SK-N-MC (cell line): ENCODE measurements around the gene OPA3.

ENCODE experiments used
- DNase-seq: peaks from one replicate; pipeline ENCODE4 v3.0.0-alpha.2; 2011; ENCODE audit warnings: low read depth, low spot score
- H3K27ac ChIP-seq: fragments of 200-600 bp; sonication (generic); 2 replicates; pipeline ENCODE4 v1.5.1; 2016; ENCODE audit warnings: mixed run types
- H3K36me3 ChIP-seq: fragments of 200-600 bp; sonication (generic); 2 replicates; pipeline ENCODE4 v1.6.1; 2017; ENCODE audit warnings: antibody characterized with exemption, low read length, mixed read lengths; ENCODE audit not compliant: insufficient read depth
- H3K4me3 ChIP-seq: fragments of 200-600 bp; sonication (generic); 2 replicates; pipeline ENCODE4 v1.5.1; 2016
- H3K9ac ChIP-seq: fragments of 200-600 bp; sonication (generic); 2 replicates; pipeline ENCODE4 v1.8.0; 2017; ENCODE audit warnings: mixed run types, mixed read lengths; ENCODE audit not compliant: insufficient read length
- H3K9me3 ChIP-seq: fragments of 200-600 bp; sonication (generic); 2 replicates; pipeline ENCODE4 v1.6.1; 2017; ENCODE audit warnings: low read depth, mild to moderate bottlenecking, antibody characterized with exemption, low read length, moderate library complexity, mixed read lengths
- EZH2 ChIP-seq: fragments of 200-600 bp; sonication (generic); IDR thresholded peaks from one replicate; pipeline ENCODE4 v1.6.1; 2017; ENCODE audit warnings: antibody characterized with exemption
- FOXP2 ChIP-seq: optimal IDR thresholded peaks from 2 replicates; pipeline ENCODE3; 2011; ENCODE audit warnings: mild to moderate bottlenecking, moderate library complexity; ENCODE audit not compliant: insufficient read depth; ENCODE audit errors: extremely low read length, control extremely low read depth
- POLR2AphosphoS5 ChIP-seq: IDR thresholded peaks from 2 replicates; pipeline ENCODE4 v1.6.1; 2012; ENCODE audit warnings: mild to moderate bottlenecking, low read depth, low read length, borderline replicate concordance

Gene OPA3

DNA sequence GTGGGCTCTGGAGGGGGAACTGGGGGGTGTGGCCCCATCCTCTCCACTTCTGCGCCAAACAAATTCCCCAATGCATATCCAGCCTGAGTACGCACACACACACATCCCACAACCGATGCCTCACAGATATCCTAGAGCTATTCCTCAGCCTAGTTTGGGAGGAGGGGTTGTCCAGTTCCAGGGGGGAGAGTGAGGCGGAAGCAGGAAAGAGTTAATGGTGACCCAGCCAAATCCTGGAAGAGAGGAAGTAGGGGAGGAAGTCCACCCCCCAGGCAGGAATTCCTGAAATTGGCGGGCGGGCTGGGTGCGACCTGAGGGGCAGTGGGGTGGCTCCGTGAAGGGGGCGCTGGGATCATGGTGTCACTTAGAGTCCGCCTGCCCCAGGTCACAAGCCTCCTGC is 16.5 kb upstream of the OPA3 start:
- H3K9ac ChIP-seq, result no peak overlapping the region
- no peak for DNase-seq
- no peak overlapping the region for H3K4me3 ChIP-seq

DNA sequence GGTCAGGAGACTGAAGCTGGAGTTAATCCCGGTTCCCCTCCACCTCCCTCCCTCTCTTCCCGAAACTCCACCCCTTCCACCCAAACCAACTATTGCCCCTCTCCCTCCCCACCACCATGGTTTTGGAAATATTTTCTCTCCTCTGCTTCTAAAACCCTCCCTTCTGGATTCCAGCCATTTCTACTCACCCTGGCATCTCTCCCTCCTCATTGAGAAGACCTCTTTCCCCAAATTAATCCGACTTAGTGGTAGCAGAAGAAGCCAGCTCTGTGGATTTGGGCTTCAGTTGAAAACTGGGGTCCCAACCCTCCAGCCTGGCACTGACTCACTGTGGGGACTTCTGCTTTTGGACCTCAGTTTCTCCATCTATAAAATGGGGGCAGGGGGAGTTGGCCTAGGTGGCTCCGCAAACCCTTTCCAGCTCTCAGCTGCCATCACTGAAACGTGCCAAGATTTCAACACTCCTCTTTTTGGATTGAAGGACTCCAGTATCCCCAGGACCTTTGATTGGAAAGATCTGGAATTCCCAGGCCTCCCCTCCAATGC is 15.8 kb upstream of the OPA3 start:
- H3K4me3 ChIP-seq, result no peak overlapping the region
- no peak for DNase-seq

More for the DNA sequence above, 16.5 kb upstream of the OPA3 start:
- no peak overlapping the region for H3K27ac ChIP-seq
- H3K9me3 ChIP-seq, result no peaks in the 10 kb centered on the region
- no peak for TF ChIP-seq EZH2
- no peak for TF ChIP-seq FOXP2
- TF ChIP-seq POLR2AphosphoS5, result no peak
- H3K36me3 ChIP-seq, result no peaks in the 10 kb centered on the region

DNA sequence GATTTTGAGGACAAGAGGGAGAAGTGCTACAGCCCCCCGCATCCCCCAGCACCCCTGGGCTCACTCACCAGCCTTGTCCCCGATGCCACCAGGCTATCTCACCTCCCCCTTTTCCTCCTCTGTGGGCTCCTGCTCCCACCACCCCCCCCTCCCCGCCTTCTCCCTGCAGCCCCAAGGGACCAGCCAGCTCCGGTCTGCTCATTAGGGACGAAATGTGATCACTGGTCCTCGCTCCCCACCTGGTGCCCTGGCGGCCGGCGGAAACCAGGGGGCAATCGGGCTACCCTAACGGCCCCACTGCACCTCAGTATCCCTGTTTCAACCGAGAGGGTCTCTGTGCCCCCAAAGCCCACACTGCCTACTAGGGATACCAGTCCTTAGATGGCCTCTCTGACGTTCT is 14.7 kb upstream of the OPA3 start:
- Histone ChIP-seq H3K9me3 (no peaks in the 10 kb centered on the region), H3K27ac (no peak overlapping the region), H3K4me3 (no peak overlapping the region), H3K9ac (no peak overlapping the region), H3K36me3 (no peaks in the 10 kb centered on the region)
- TF ChIP-seq FOXP2 (no peak), POLR2AphosphoS5 (no peak), EZH2 (no peak)
- no peak for DNase-seq

More for the DNA sequence above, 15.8 kb upstream of the OPA3 start:
- TF ChIP-seq EZH2 (no peak), FOXP2 (no peak), POLR2AphosphoS5 (no peak)
- no peak overlapping the region for H3K27ac ChIP-seq
- no peaks in the 10 kb centered on the region for H3K36me3 ChIP-seq
- no peaks in the 10 kb centered on the region for H3K9me3 ChIP-seq
- no peak overlapping the region for H3K9ac ChIP-seq

DNA sequence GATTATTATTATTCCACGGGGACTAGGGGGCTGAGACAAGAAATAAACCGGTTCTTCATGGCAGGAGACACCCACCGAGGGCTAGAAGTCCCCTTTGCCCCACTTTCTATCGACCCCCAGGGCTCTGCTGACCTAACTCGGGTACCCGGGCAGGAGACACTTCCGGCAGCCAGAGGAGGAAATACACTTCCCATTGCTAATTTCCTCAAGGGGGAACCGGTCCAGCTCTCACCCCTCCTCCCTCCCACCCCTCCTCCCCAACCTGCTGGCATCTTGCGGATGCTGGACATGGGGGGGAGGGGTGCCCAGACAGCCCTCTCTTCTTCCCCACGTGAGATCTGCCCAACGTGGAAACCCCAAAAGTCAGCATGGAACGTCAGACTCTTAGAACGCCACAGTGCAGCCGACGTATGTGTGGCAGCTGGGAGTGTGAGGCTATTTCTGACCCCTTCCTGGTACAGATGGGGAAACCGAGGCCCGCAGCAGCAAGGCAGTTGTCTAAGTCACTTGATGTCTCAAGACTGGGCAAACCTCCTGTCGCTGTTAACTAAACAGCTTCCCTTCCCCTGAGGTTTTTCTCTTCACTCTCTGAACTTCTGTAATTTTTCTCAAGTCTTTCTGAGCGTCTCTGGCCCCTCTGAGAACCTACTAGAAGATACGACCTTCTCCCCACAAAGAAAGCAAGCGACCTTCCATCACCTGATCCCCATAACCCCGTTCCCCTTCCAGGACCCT is 13.8 kb upstream of the OPA3 start:
- no peak overlapping the region for H3K9ac ChIP-seq
- H3K27ac ChIP-seq, result no peak overlapping the region
- H3K4me3 ChIP-seq, result no peak overlapping the region
- H3K9me3 ChIP-seq, result no peaks in the 10 kb centered on the region
- TF ChIP-seq POLR2AphosphoS5 (no peak), FOXP2 (no peak), EZH2 (no peak)
- H3K36me3 ChIP-seq, result no peaks in the 10 kb centered on the region
- no peak for DNase-seq

DNA sequence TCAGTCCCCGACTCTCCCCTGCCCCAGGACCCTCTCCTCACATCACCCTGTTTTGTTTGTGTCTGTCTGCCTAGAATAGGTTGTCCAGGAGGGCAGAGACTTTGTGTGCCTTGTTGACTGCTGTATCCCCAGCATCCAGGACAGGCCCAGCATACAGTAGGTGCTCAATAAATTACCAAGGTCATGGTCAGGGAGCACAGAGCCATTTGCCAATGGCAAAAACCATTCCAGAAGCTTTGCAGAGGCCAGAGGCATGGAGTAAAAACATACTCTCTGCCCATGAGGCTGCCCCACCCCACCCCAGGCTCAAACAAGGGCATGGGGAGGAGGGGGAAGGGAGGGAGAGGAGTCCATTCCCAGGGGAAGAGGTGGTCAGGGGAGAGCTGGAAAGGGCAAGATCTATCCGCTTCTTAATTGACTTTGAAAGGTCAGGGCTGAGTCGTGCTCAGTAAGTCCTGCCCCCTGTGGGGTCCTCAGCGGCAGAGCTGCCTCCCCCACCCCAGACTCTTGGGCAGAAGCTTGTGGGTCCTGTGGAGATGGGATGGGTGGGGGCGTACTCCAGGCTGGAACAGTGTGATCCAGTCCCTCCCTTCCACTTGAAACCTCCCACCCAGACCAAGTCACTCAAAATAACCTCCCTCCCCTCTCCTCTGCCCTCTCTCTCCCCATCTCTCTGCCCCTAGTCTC is 13.0 kb upstream of the OPA3 start:
- DNase-seq, result no peak
- Histone ChIP-seq H3K9me3 (no peaks in the 10 kb centered on the region), H3K27ac (no peak overlapping the region), H3K9ac (no peak overlapping the region), H3K36me3 (no peaks in the 10 kb centered on the region), H3K4me3 (no peak overlapping the region)
- TF ChIP-seq EZH2 (no peak), FOXP2 (no peak), POLR2AphosphoS5 (no peak)

DNA sequence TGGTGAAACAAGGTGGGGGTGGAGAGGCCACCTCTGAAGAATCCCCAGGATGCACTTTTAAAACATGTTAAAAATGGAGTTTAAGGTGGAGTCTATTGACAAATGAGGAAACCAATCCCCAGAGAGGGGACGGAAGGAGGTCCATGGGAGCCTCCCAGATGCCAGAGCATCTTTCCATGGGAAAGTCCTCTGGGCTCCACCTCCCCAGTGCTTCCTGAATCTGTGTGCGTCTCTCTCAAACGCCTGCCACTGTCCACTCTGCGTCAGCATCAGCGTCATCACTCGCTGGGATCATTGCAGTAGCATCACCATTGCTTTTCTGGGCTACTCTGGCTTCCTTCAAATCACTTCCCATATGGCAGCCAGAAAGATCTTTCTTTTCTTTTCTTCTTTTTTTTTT is 11.2 kb upstream of the OPA3 start:
- TF ChIP-seq FOXP2, result no peak
- no peak for TF ChIP-seq POLR2AphosphoS5
- Histone ChIP-seq H3K9me3 (no peaks in the 10 kb centered on the region), H3K4me3 (no peak overlapping the region), H3K9ac (no peak overlapping the region), H3K36me3 (no peaks in the 10 kb centered on the region), H3K27ac (no peak overlapping the region)
- no peak for DNase-seq

DNA sequence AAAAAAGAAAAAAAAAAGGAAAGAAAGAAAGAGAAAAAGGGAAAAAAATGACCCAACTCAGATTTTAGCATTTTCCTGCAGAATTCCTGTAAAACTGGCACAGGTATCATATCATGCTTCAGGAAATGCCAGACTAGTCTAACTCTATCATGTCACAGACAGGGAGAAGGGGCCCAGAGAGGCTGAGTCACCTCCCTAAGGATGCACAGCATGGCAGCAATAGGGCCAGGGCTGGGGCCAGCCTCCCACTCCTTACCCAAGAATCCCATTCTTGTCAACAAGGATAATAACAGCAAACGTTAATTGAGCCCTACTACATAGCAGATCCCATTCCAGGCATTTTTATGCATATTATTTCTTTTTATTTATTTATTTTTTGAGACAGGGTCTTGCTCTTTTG is 8.9 kb upstream of the OPA3 start:
- H3K4me3 ChIP-seq, result no peak overlapping the region
- no peak overlapping the region for H3K27ac ChIP-seq
- no peaks in the 10 kb centered on the region for H3K36me3 ChIP-seq
- no peak overlapping the region for H3K9ac ChIP-seq
- no peaks in the 10 kb centered on the region for H3K9me3 ChIP-seq
- no peak for DNase-seq
- TF ChIP-seq FOXP2 (no peak), EZH2 (no peak), POLR2AphosphoS5 (no peak)

DNA sequence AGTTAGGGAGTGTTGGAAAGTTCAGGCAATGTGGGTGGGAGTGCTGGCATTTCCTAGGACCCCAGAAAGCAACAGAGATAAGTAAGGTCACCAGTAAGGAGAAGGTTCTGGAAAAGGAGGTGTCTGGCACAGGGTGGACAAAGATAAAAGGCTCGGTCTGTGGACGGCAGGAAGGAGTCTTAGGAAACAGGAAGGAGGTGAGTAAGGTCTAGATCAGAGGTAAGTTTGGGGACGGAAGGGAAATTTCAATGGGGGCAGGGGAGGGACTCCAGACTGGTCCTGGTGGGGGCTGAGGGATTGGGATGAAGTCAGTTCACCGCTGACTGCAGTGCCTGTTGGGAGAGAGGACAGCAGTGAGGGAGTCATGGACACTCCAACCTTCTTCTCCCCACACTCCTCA is 7.8 kb upstream of the OPA3 start:
- Histone ChIP-seq H3K4me3 (no peak overlapping the region), H3K27ac (no peak overlapping the region), H3K9me3 (no peaks in the 10 kb centered on the region), H3K36me3 (no peaks in the 10 kb centered on the region), H3K9ac (no peak overlapping the region)
- no peak for DNase-seq
- TF ChIP-seq POLR2AphosphoS5 (no peak), FOXP2 (no peak), EZH2 (no peak)
